ENCODE data around the gene ZDHHC3.

GRCh38 chr3:44939581-44940036 lies 36.4 kb downstream of the ZDHHC3 start:
- TF ChIP-seq CTCF (IDR thresholded peaks at IDR 0.05; ENCODE audit: low read length) (no peak), EZH2phosphoT487 (IDR thresholded peaks at IDR 0.05; ENCODE audit: low read length) (no peak), EZH2 (optimal IDR thresholded peaks at IDR 0.05; ENCODE audit: low read depth, low read length) (no peak)
